Activated CD8-positive, alpha-beta memory T cell treated with anti-CD3 and anti-CD28 coated beads, Interleukin-2, amount 10 ng/mL, durations not matched to agents 7 days and 5 days (primary cell): ENCODE data around the gene PORCN. TPM values are rescaled to one million over a fixed set of nuclear protein-coding genes. Genes with fewer than 3 reads are reported as not detected.

Experiments used
- ATAC-seq: fragments of 150-1000 bp; cut with Tn5 transposase; one replicate; pipeline ENCODE4 v1.10.0; 2021; ENCODE audit warnings: moderate library complexity
- CTCF ChIA-PET: fragments of 350-600 bp; sonication (Branson Sonifier 250); formaldehyde crosslinking; loops from one replicate; lab custom pipeline; 2021; ENCODE audit warnings: antibody characterized with exemption; lab: Charles Lee
- DNase-seq: peaks from one replicate; pipeline ENCODE4 v3.0.0-alpha.2; 2020
- H3K27ac Mint-ChIP-seq: one replicate; pipeline ENCODE4 v1.8.0; 2021; ENCODE audit warnings: mild to moderate bottlenecking, mixed read lengths
- H3K27me3 Mint-ChIP-seq: one replicate; pipeline ENCODE4 v1.8.0; 2021; ENCODE audit warnings: mixed read lengths
- H3K36me3 Mint-ChIP-seq: one replicate; pipeline ENCODE4 v1.8.0; 2021; ENCODE audit warnings: mild to moderate bottlenecking, mixed read lengths
- H3K4me1 Mint-ChIP-seq: one replicate; pipeline ENCODE4 v1.8.0; 2021; ENCODE audit warnings: mixed read lengths
- H3K4me3 Mint-ChIP-seq: one replicate; pipeline ENCODE4 v1.8.0; 2021; ENCODE audit warnings: mild to moderate bottlenecking, moderate library complexity, mixed read lengths
- H3K9me3 Mint-ChIP-seq: one replicate; pipeline ENCODE4 v1.8.0; 2022; ENCODE audit warnings: low read depth, mixed read lengths
- total RNA-seq, 2 experiments: library from RNA; stranded (reverse); gene quantifications; one replicate each; pipeline ENCODE4 v1.2.3, GENCODE V29; 2021

PORCN gene
- total RNA-seq, 2 experiments from 2014 or later, result 22.4 to 25.7 TPM

DNA sequence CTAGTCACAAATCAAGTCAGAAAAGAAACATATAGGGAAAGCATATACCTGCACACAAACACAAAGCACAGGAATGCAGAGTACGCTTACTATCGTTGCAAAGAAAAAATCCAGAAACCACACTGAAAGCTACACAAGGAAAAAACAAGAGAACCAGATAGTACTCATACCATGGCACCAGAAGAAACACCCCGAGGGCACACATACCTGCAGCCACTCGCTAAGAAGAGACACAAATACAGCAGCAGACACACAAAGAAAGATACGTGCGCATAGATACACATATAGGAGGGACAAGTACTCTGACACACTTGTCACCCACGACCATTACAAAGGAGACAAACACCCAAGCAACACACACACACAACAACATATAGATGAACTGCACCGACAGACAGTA is 37.3 kb upstream of the PORCN start:
- no peak overlapping the region for H3K27ac Mint-ChIP-seq
- no peak overlapping the region for H3K4me3 Mint-ChIP-seq
- no peak for ATAC-seq
- H3K36me3 Mint-ChIP-seq, result peaks cover 11% of the 10 kb centered on the region
- H3K9me3 Mint-ChIP-seq, result no peaks in the 10 kb centered on the region
- no peak for DNase-seq
- no peaks in the 10 kb centered on the region for H3K27me3 Mint-ChIP-seq
- peaks cover 37% of the 10 kb centered on the region for H3K4me1 Mint-ChIP-seq
- CTCF ChIA-PET, result no interaction called here

DNA sequence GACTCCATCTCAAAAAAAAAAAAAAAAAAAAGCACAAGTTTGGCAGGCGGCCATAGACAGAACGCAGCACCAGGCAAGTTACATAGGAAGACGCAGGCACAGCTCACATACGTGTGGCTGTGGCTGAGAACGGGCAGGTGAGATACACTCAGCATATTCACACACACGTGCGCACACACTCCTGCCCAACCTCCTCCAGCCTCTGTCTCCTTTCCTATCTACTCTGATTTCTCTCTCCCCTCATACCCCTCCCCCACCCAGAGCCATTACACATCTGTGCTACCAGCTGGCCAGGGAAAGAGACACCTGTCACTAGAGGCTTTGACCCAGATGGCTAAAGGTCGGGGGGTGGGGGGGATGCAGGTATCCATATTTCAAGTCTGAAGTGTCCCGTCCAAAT is 36.6 kb upstream of the PORCN start:
- no peaks in the 10 kb centered on the region for H3K27me3 Mint-ChIP-seq
- DNase-seq (no peak), ATAC-seq (no peak)
- no peak overlapping the region for H3K27ac Mint-ChIP-seq
- H3K36me3 Mint-ChIP-seq, result peaks cover 5% of the 10 kb centered on the region
- H3K4me1 Mint-ChIP-seq, result peaks cover 38% of the 10 kb centered on the region
- no peaks in the 10 kb centered on the region for H3K9me3 Mint-ChIP-seq
- CTCF ChIA-PET, result interaction anchor here (3.9 kb wide), 1 partner anchor 67 kb away, joined by 16 read pairs; the partner anchor contains the start of gene TBC1D25
- no peak overlapping the region for H3K4me3 Mint-ChIP-seq

DNA sequence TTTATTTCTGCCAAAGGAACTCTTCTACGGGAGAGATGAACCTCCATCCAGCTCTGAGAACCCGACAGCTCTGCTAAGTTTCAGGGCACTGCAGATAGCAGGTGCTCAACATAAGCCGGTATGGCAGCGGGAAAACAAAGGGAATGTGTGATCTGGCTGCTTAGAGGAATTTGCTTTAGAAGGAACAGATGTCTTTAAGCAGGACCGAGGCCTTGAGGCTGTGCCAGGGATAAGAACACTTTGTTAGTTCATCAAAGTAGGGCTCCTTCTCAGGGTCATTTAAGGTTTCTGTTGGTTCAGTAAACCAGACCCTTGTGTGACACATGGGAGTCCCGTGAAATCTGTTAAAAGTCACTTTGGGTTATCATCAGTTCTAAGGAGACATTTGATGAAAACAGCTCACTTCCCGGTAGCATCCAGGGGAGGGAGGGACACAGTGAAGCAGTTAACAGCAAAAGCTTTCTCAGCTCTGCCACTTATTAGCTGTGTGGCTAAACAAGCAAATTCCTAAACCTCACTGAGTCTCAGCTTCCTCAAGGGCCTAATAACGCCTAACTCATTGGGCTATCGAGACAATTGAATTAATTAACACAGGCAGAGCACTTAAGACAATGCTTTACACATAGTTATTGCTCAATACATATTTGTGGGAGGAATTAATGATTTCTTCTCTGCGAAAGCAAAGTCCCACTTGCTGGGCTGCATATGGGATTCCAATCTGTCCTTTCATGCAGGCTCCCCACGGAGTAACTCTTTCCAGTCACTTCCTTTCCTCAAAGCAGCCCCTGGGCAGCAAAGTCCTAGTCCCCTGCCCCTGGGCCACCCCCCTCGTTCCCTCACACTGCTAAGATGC is 35.7 kb upstream of the PORCN start:
- no peak overlapping the region for H3K27ac Mint-ChIP-seq
- H3K9me3 Mint-ChIP-seq, result no peaks in the 10 kb centered on the region
- peaks cover 40% of the 10 kb centered on the region for H3K4me1 Mint-ChIP-seq
- DNase-seq, result no peak
- no peak for ATAC-seq
- CTCF ChIA-PET, result interaction anchor here (3.9 kb wide), 1 partner anchor 66 kb away, joined by 16 read pairs; the partner anchor contains the start of gene TBC1D25
- H3K4me3 Mint-ChIP-seq, result no peak overlapping the region
- H3K36me3 Mint-ChIP-seq, result peaks cover under 1% of the 10 kb centered on the region
- H3K27me3 Mint-ChIP-seq, result no peaks in the 10 kb centered on the region

DNA sequence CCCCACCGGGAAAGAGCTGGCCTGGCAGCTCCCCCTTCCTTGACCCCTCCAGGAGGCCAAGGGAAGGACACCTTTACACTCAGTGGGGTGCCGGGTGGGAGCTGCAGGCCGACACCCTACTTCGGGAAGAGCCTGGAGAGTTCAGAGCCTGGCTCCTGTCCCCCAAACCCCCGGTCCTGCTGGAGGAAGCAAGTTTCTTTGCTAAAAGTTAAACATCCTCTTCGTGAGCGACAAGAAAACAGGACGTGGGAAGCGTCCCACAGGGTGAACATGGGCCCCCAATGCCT is 35.1 kb upstream of the PORCN start:
- Mint-ChIP-seq H3K9me3 (no peaks in the 10 kb centered on the region), H3K36me3 (peaks cover 4% of the 10 kb centered on the region), H3K27me3 (no peaks in the 10 kb centered on the region), H3K4me1 (peaks cover 44% of the 10 kb centered on the region), H3K4me3 (no peak overlapping the region), H3K27ac (no peak overlapping the region)
- CTCF ChIA-PET, result interaction anchor here (1.1 to 3.9 kb wide), 2 partner anchors 66 to 134 kb away, joined by 3 to 16 read pairs; partner anchors contain the start of gene TBC1D25
- DNase-seq, result no peak
- ATAC-seq, result no peak

DNA sequence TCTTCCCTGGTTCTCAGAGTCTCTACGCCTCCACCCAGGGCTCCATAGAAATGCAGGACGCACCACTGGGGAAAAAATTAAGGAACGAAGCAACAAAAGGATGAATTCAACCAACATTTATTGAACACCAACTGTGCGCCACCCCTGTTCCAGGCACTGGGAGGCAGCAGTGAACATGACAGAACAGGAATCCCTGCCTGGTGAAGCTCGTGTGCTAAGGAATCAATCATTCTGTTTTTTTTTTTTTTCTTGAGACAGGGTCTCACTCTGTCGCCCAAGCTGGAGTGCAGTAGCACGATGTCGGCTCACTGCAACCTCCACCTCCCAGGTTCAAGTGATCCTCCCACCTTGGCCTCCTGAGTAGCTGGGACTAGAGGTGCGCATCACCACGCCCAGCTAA is 34.7 kb upstream of the PORCN start:
- H3K9me3 Mint-ChIP-seq, result no peaks in the 10 kb centered on the region
- CTCF ChIA-PET, result interaction anchor here (0.6 to 3.9 kb wide), 8 partner anchors 8 to 391 kb away, joined by 3 to 16 read pairs (median 4); partner anchors contain the start of genes RBM3 and TBC1D25
- H3K4me1 Mint-ChIP-seq, result peaks cover 45% of the 10 kb centered on the region
- H3K27ac Mint-ChIP-seq, result peak overlapping the region; percentile 43
- DNase-seq (peak; percentile 52), ATAC-seq (no peak)
- no peaks in the 10 kb centered on the region for H3K27me3 Mint-ChIP-seq
- H3K4me3 Mint-ChIP-seq, result no peak overlapping the region
- H3K36me3 Mint-ChIP-seq, result peaks cover 7% of the 10 kb centered on the region

DNA sequence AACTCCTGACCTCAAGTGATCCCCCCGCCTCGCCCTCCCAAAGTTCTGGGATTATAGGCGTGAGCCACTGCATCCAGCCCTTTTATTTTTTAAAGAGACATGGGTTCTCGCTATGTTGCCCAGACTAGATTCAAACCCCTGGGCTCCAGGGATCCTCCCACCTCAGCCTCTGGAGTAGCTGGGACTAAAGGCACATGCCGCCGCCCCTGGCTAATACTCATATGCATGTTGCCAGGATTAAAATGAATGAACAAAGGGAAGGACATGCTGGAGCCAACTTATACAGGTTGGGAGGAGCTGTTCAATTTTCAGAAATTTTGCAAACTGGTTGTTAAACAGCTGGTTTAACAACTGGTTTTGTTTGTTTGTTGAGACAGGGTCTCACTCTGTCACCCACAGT is 34.2 kb upstream of the PORCN start:
- Mint-ChIP-seq H3K4me1 (peaks cover 43% of the 10 kb centered on the region), H3K27ac (peak overlapping the region; percentile 95), H3K9me3 (no peaks in the 10 kb centered on the region), H3K36me3 (peaks cover 9% of the 10 kb centered on the region), H3K4me3 (peak overlapping the region; percentile 88), H3K27me3 (no peaks in the 10 kb centered on the region)
- CTCF ChIA-PET, result interaction anchor here (0.6 to 3.9 kb wide), 8 partner anchors 8 to 391 kb away, joined by 3 to 16 read pairs (median 4); partner anchors contain the start of genes RBM3 and TBC1D25
- no peak for ATAC-seq
- no peak for DNase-seq

DNA sequence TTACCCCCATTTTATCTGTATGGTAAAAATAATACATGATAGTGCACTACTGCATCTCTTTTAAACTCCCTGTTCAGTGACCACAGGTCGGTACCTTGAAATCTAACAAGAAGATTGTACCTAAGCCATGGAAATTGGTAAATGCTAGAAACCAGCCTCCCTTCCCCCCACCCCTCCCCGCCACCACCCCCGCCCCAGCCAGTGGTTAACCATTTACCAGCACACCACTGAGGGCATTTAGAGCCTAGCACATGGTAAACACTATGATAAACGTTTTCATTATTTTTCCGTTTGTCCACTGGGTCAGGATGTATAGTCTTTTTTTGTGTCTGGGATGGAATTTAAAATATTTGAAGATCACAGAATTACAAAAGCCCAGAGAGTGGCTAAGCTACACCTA is 33.5 kb upstream of the PORCN start:
- Mint-ChIP-seq H3K36me3 (peaks cover 12% of the 10 kb centered on the region), H3K27ac (peak overlapping the region; percentile 95), H3K27me3 (no peaks in the 10 kb centered on the region), H3K9me3 (no peaks in the 10 kb centered on the region), H3K4me3 (peak overlapping the region; percentile 88), H3K4me1 (peaks cover 37% of the 10 kb centered on the region)
- no peak for ATAC-seq
- no peak for DNase-seq
- CTCF ChIA-PET, result interaction anchor here (1.6 to 3.9 kb wide), 2 partner anchors 64 to 99 kb away, joined by 4 to 16 read pairs; partner anchors contain the start of genes RBM3 and TBC1D25

DNA sequence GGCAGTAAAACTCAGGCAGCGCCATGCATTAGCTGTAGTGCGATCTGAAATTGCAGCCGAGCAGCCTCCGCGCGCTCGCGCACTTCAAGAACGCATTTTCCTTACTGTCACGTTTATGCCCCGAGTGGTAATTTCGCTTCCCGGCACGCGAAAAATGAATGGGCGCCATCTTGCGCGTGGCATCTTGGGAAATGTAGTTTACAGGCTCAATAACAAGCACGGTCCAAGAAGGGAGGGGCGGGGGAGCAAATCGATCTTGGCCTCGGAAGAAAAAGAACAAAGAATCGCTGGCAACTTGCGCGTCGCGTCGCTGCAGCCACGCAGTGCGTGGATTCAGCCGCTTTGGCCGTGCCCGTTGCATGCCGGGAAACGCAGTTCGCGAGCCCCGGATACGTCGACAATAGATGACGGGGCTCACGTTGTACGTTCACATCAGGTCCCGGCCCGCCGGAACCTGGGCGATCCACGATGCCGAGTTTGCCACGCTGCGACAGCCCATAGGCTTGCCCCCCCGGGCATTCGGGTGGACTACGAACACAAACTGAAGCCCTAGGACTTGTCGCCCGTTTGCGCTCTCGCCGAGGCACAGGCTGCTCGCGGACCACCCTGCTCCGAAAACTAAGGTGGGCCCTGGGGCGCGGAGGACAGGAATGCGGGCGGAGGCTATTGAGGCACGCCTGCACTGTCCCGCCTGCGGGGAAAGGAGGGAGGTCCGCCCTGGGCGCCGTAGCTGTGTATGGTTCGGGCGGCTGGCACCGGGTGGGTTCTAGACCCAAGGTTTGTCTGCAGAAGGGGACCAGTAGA is 32.8 kb upstream of the PORCN start, which contains the start of gene FTSJ1:
Gene FTSJ1, plus strand, starts transcription at position 426 of the 804 bp plus-strand sequence. CDS start 1,849 bp downstream, outside the sequence.
- peak; percentile 95 for ATAC-seq
- CTCF ChIA-PET, result interaction anchor here (3.9 kb wide), 1 partner anchor 63 kb away, joined by 16 read pairs; the partner anchor contains the start of gene TBC1D25
- H3K9me3 Mint-ChIP-seq, result no peaks in the 10 kb centered on the region

DNA sequence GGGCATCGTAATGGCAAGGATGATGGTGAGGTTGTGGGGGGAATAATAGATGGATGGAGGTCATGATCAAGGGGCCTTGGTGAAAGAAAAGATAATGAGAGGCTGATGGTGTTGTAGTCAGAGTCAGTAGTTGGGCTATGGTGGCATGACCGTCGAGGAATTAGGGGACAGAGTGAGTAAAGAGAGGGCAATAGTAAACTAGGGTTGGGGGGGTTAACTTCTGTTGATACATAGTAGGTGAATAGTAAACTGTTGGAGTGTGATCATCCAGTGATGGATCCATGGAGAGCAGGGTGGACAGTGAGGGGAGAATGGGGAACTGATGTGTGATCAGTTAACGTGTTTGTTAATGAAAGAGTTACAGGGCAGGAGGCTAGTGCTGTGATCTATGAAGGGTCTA is 31.9 kb upstream of the PORCN start:
- H3K27me3 Mint-ChIP-seq, result no peaks in the 10 kb centered on the region
- no peaks in the 10 kb centered on the region for H3K9me3 Mint-ChIP-seq
- H3K27ac Mint-ChIP-seq, result peak overlapping the region; percentile 95
- H3K36me3 Mint-ChIP-seq, result peaks cover 18% of the 10 kb centered on the region
- peaks cover 36% of the 10 kb centered on the region for H3K4me1 Mint-ChIP-seq
- H3K4me3 Mint-ChIP-seq, result peak overlapping the region; percentile 88
- CTCF ChIA-PET, result no interaction called here
- no peak for ATAC-seq
- DNase-seq, result no peak

More for the DNA sequence above, 32.8 kb upstream of the PORCN start, which contains the start of gene FTSJ1:
- peak; percentile 94 for DNase-seq
- H3K4me3 Mint-ChIP-seq, result peak within 1 kb of the TSS; percentile 88
- peaks cover 16% of the 10 kb centered on the region for H3K36me3 Mint-ChIP-seq
- H3K27ac Mint-ChIP-seq, result peak within 1 kb of the TSS; percentile 95
- H3K4me1 Mint-ChIP-seq, result peaks cover 37% of the 10 kb centered on the region
- no peaks in the 10 kb centered on the region for H3K27me3 Mint-ChIP-seq

DNA sequence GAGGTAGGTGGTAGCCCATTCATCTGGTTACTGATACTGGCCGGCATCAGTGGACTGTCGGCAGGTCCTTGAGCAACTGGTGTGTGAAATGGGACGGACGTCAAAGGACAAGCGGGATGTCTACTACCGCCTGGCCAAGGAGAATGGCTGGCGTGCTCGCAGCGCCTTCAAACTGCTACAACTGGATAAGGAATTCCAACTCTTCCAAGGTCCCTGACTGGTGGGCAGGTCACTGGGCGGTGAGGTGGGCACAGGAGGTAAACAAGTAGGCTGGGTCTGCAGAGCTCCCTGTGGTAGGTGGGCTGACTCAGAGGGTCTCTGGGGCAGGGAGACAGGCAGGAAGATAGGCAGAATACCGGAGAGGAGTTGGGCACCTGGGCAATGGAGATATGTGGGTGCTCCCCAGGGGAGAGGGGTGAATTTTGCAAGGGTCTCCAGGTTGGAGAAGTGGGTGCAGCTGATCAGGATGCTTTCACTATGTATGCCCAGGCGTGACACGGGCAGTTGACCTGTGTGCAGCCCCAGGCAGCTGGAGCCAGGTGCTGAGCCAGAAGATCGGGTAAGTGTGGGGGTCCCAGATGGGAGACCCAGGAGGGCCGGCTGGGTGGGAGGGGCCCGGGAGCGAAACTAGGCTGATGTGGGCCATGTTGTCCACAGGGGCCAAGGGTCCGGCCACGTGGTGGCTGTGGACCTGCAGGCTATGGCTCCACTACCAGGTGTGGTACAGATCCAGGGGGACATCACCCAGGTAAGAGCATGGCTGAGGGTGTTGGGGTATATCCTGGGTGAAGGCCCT is 30.6 kb upstream of the PORCN start:
- no peak for ATAC-seq
- Mint-ChIP-seq H3K4me1 (peaks cover 36% of the 10 kb centered on the region), H3K27ac (peak overlapping the region; percentile 95), H3K4me3 (no peak overlapping the region), H3K27me3 (no peaks in the 10 kb centered on the region), H3K36me3 (peaks cover 21% of the 10 kb centered on the region), H3K9me3 (no peaks in the 10 kb centered on the region)
- DNase-seq, result no peak
- CTCF ChIA-PET, result no interaction called here

DNA sequence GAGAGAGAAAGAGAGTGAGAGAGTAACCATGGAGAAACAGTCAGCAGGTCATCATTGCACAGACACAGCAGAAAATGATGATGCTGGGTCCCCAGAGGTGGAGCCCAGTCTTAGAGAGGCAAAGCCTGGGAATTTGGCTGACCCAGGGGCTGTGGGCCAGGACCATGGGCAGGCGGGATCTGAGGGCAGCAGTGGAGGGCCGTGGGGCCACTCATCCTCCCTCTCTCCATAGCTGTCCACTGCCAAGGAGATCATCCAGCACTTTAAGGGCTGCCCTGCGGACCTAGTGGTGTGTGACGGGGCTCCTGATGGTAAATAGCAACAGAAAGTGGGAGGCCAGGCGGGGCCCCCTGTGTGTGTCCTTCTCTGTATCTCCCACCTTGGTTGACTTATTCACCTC is 30.0 kb upstream of the PORCN start:
- peak overlapping the region; percentile 61 for H3K27ac Mint-ChIP-seq

DNA sequence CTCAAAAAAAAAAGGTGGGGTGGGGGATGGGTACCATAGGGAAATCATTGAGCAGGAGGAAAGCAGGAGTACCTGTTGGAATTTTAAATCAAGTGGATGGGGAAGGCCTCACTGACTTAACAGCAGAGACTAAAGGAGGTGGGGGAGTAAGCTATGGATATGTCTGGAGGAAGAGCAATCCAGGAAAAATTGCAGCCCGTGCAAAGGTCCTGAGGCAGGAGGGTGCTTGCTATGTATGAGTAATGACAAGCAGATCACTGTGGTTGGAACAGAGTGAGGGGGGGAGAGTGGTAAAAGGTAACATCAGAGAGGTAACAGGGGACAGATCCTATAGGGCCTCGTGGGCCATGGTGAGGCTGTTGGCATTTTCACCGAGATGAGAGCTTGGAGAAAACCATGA is 28.6 kb upstream of the PORCN start:
- CTCF ChIA-PET, result no interaction called here
- no peaks in the 10 kb centered on the region for H3K9me3 Mint-ChIP-seq
- H3K4me1 Mint-ChIP-seq, result peaks cover 22% of the 10 kb centered on the region
- no peak overlapping the region for H3K4me3 Mint-ChIP-seq
- DNase-seq (no peak), ATAC-seq (no peak)
- H3K27me3 Mint-ChIP-seq, result no peaks in the 10 kb centered on the region
- H3K36me3 Mint-ChIP-seq, result peaks cover 24% of the 10 kb centered on the region
- no peak overlapping the region for H3K27ac Mint-ChIP-seq

More for the DNA sequence above, 30.0 kb upstream of the PORCN start:
- Mint-ChIP-seq H3K4me3 (no peak overlapping the region), H3K4me1 (peaks cover 33% of the 10 kb centered on the region), H3K9me3 (no peaks in the 10 kb centered on the region), H3K36me3 (peaks cover 24% of the 10 kb centered on the region), H3K27me3 (no peaks in the 10 kb centered on the region)
- DNase-seq, result no peak
- no peak for ATAC-seq
- CTCF ChIA-PET, result no interaction called here
